Neural progenitor cell (in vitro differentiated cells): Measurements from ENCODE around the gene SH3PXD2B. TPM values are rescaled to one million over a fixed set of nuclear protein-coding genes. Genes with fewer than 3 reads are reported as not detected.
"Not testable (repeated sequence)": the region's sequence is repeated elsewhere in the genome, so short reads cannot be mapped to it uniquely, and the experiment has no call there.

Experiments used
- DNase-seq: peaks from one replicate; pipeline ENCODE4 v3.0.0-alpha.2; 2016; ENCODE audit warnings: low spot score
- H2AFZ ChIP-seq: fragments of 200-600 bp; sonication (generic); replicated peaks from 2 replicates; pipeline ENCODE4 v1.6.1; 2016; ENCODE audit warnings: antibody characterized with exemption
- H3F3A ChIP-seq: fragments of 200-600 bp; sonication (generic); 2 replicates; pipeline ENCODE4 v1.6.1; 2016; ENCODE audit warnings: antibody characterized with exemption, low read depth
- H3K27ac ChIP-seq: fragments of 200-600 bp; sonication (generic); 2 replicates; pipeline ENCODE4 v1.5.1; 2016; ENCODE audit warnings: mild to moderate bottlenecking
- H3K27me3 ChIP-seq: fragments of 200-600 bp; sonication (generic); 2 replicates; pipeline ENCODE4 v1.6.1; 2016; ENCODE audit warnings: mild to moderate bottlenecking, moderate library complexity
- H3K36me3 ChIP-seq: fragments of 200-600 bp; sonication (generic); 2 replicates; pipeline ENCODE4 v1.5.1; 2016
- H3K4me1 ChIP-seq: fragments of 200-600 bp; sonication (generic); 2 replicates; pipeline ENCODE4 v1.6.1; 2016; ENCODE audit warnings: mixed run types
- H3K4me2 ChIP-seq: fragments of 200-600 bp; sonication (generic); 2 replicates; pipeline ENCODE4 v1.6.1; 2016
- H3K4me3 ChIP-seq: fragments of 200-600 bp; sonication (generic); 2 replicates; pipeline ENCODE4 v1.5.1; 2016
- H3K79me2 ChIP-seq: fragments of 200-600 bp; sonication (generic); 2 replicates; pipeline ENCODE4 v1.6.1; 2016; ENCODE audit warnings: low read depth
- H3K9ac ChIP-seq: fragments of 200-600 bp; sonication (generic); 2 replicates; pipeline ENCODE4 v1.6.1; 2016
- H3K9me3 ChIP-seq: fragments of 200-600 bp; sonication (generic); 2 replicates; pipeline ENCODE4 v1.5.1; 2016; ENCODE audit warnings: low read depth
- H4K20me1 ChIP-seq: fragments of 200-600 bp; sonication (generic); 2 replicates; pipeline ENCODE4 v1.6.1; 2016; ENCODE audit warnings: low read depth
- H3K27ac Mint-ChIP-seq: 3 replicates; pipeline ENCODE4 v1.8.0; 2021; ENCODE audit warnings: mixed read lengths
- H3K27me3 Mint-ChIP-seq: 2 replicates; pipeline ENCODE4 v1.8.0; 2022; ENCODE audit warnings: low read depth, mild to moderate bottlenecking, inconsistent platforms, moderate library complexity, mixed read lengths; ENCODE audit not compliant: insufficient read depth
- H3K36me3 Mint-ChIP-seq: 3 replicates; pipeline ENCODE4 v1.8.0; 2021; ENCODE audit warnings: mixed read lengths
- H3K4me1 Mint-ChIP-seq: 3 replicates; pipeline ENCODE4 v1.8.0; 2021; ENCODE audit warnings: mixed read lengths
- H3K4me3 Mint-ChIP-seq: 3 replicates; pipeline ENCODE4 v1.8.0; 2021; ENCODE audit warnings: mild to moderate bottlenecking, moderate library complexity, mixed read lengths
- H3K9me3 Mint-ChIP-seq: 3 replicates; pipeline ENCODE4 v1.8.0; 2020; ENCODE audit warnings: mixed read lengths
- CTCF ChIP-seq: fragments of 200-600 bp; sonication (generic); IDR thresholded peaks from 2 replicates; pipeline ENCODE4 v1.5.1; 2017; ENCODE audit warnings: antibody characterized with exemption, mild to moderate bottlenecking
- EZH2 ChIP-seq: fragments of 200-600 bp; sonication (generic); IDR thresholded peaks from 2 replicates; pipeline ENCODE4 v1.6.1; 2017; ENCODE audit warnings: antibody characterized with exemption, mild to moderate bottlenecking, moderate library complexity
- EZH2phosphoT487 ChIP-seq: fragments of 200-600 bp; sonication (generic); IDR thresholded peaks from 2 replicates; pipeline ENCODE4 v1.6.1; 2017; ENCODE audit warnings: antibody characterized with exemption
- total RNA-seq: library from RNA; depleted of rRNA; stranded (reverse); fragments of >200 nt; gene quantifications from 2 replicates; pipeline ENCODE4 v1.2.3, GENCODE V29; 2015; ENCODE audit warnings: low replicate concordance

SH3PXD2B gene
- total RNA-seq, 1 donor from 2014 or later: 27.3 TPM

GRCh38 chr5:172356047-172356446 lies 98.3 kb downstream of the SH3PXD2B start:
- peaks cover 44% of the 10 kb centered on the region for H3K36me3 Mint-ChIP-seq

DNA sequence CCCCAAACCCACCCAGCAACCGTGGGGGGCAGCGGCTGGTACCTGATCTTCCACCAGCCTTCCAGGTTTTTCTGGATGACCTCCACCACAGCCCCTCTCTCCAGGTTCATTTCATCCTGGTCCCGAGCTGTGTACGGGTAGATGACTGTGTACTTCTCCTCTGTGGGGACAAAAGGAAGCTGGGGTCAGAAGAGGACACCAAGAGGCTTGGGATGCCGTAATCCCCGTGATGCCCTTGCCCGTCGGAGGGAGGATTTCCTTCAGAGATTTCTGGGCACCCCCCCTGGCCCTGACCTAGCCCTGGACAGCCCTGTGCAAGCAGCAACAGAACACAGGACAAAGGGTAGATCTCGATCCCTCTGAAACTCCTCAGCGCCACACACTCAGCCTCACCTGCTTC lies 100.5 kb downstream of the SH3PXD2B start:
- Histone ChIP-seq H3K9me3 (no peaks in the 10 kb centered on the region), H3K36me3 (no peaks in the 10 kb centered on the region), H3K4me3 (no peak overlapping the region), H3K27me3 (no peaks in the 10 kb centered on the region), H4K20me1 (no peaks in the 10 kb centered on the region), H3K27ac (no peak overlapping the region), H2AFZ (no peak overlapping the region), H3K9ac (no peak overlapping the region), H3F3A (no peaks in the 10 kb centered on the region), H3K4me1 (no peaks in the 10 kb centered on the region), H3K4me2 (no peak overlapping the region), H3K79me2 (no peaks in the 10 kb centered on the region)
- Mint-ChIP-seq H3K4me3 (no peak overlapping the region), H3K9me3 (no peaks in the 10 kb centered on the region), H3K27ac (no peak overlapping the region), H3K27me3 (peaks cover 10% of the 10 kb centered on the region), H3K36me3 (peaks cover 41% of the 10 kb centered on the region), H3K4me1 (peaks cover 10% of the 10 kb centered on the region)
- no peak for DNase-seq
- TF ChIP-seq EZH2phosphoT487 (no peak), CTCF (no peak), EZH2 (no peak)

More at GRCh38 chr5:172356047-172356446, 98.3 kb downstream of the SH3PXD2B start:
- no peaks in the 10 kb centered on the region for H3K9me3 Mint-ChIP-seq
- H3K4me1 ChIP-seq: no peaks in the 10 kb centered on the region
- no peaks in the 10 kb centered on the region for H3K36me3 ChIP-seq
- no peak overlapping the region for H3K4me2 ChIP-seq
- no peak overlapping the region for H2AFZ ChIP-seq
- H3K27ac ChIP-seq: no peak overlapping the region
- no peaks in the 10 kb centered on the region for H3K79me2 ChIP-seq
- no peaks in the 10 kb centered on the region for H3K27me3 ChIP-seq
- TF ChIP-seq EZH2: no peak
- TF ChIP-seq CTCF: no peak
- H3K9ac ChIP-seq: no peak overlapping the region
- DNase-seq: no peak
- no peak overlapping the region for H3K4me3 Mint-ChIP-seq
- H3K4me3 ChIP-seq: no peak overlapping the region
- H3K4me1 Mint-ChIP-seq: peaks cover 10% of the 10 kb centered on the region
- no peaks in the 10 kb centered on the region for H4K20me1 ChIP-seq
- H3K9me3 ChIP-seq: no peaks in the 10 kb centered on the region
- H3K27me3 Mint-ChIP-seq: peaks cover 10% of the 10 kb centered on the region
- H3F3A ChIP-seq: no peaks in the 10 kb centered on the region
- no peak overlapping the region for H3K27ac Mint-ChIP-seq

- H3K4me1 ChIP-seq: no peaks in the 10 kb centered on the region
- no peak for DNase-seq
- no peak overlapping the region for H3K27ac ChIP-seq
- peaks cover 42% of the 10 kb centered on the region for H3K36me3 Mint-ChIP-seq
- no peaks in the 10 kb centered on the region for H3K9me3 Mint-ChIP-seq
- H3K27ac Mint-ChIP-seq: no peak overlapping the region
- no peaks in the 10 kb centered on the region for H3K36me3 ChIP-seq
- H3K4me1 Mint-ChIP-seq: peaks cover 10% of the 10 kb centered on the region
- no peak overlapping the region for H3K4me3 Mint-ChIP-seq
- H3K9me3 ChIP-seq: no peaks in the 10 kb centered on the region
- H3K9ac ChIP-seq: no peak overlapping the region
- TF ChIP-seq CTCF (no peak), EZH2phosphoT487 (no peak), EZH2 (no peak)
- H3K27me3 Mint-ChIP-seq: peaks cover 10% of the 10 kb centered on the region
- no peaks in the 10 kb centered on the region for H3F3A ChIP-seq
- H4K20me1 ChIP-seq: no peaks in the 10 kb centered on the region
- H3K4me3 ChIP-seq: no peak overlapping the region
- H3K27me3 ChIP-seq: no peaks in the 10 kb centered on the region
- no peak overlapping the region for H3K4me2 ChIP-seq
- H2AFZ ChIP-seq: no peak overlapping the region
- H3K79me2 ChIP-seq: no peaks in the 10 kb centered on the region
These were observed 101.0 kb downstream of the SH3PXD2B start for GRCh38 chr5:172353271-172353812.

DNA sequence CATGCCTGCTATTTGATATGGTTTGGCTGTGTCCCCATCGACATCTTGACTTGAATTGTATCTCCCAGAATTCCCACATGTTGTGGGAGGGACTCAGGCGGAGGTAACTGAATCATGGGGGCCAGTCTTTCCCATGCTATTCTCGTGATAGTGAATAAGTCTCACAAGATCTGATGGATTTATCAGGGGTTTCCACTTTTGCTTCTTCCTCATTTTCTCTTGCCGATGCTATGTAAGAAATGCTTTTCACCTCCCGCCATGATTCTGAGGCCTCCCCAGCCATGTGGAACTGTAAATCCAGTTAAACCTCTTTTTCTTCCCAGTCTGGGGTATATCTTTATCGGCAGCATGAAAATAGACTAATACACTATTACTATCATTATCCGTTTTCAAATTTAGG lies 101.8 kb downstream of the SH3PXD2B start:
- peaks cover 36% of the 10 kb centered on the region for H3K36me3 Mint-ChIP-seq
- not testable (repeated sequence) for H3K27ac Mint-ChIP-seq, H3K79me2 ChIP-seq

More for the DNA sequence above, 101.8 kb downstream of the SH3PXD2B start:
- not testable (repeated sequence) for H3K9ac ChIP-seq, H3K4me3 Mint-ChIP-seq, H3F3A ChIP-seq, H4K20me1 ChIP-seq, H3K9me3 ChIP-seq, H3K27me3 Mint-ChIP-seq, H2AFZ ChIP-seq, H3K4me1 Mint-ChIP-seq, H3K9me3 Mint-ChIP-seq, H3K4me1 ChIP-seq, H3K27me3 ChIP-seq, H3K4me3 ChIP-seq, DNase-seq, H3K27ac ChIP-seq, H3K36me3 ChIP-seq, H3K4me2 ChIP-seq
